AG10803 (cell line): ENCODE measurements around the gene FBXO21.
"Not testable (repeated sequence)": the region's sequence is repeated elsewhere in the genome, so short reads cannot be mapped to it uniquely, and the experiment has no call there.

Source experiments
- DNase-seq: peaks from one replicate; pipeline ENCODE4 v3.0.0; 2010; ENCODE audit warnings: low read depth
- H3K4me3 ChIP-seq: 2 replicates; pipeline ENCODE4 v1.5.1; 2011; ENCODE audit warnings: mild to moderate bottlenecking, low read length, control low read depth
- TF ChIP-seq, protein P1 (sequence below): conservative IDR thresholded peaks from 2 replicates; pipeline ENCODE4 v1.5.1; 2011; ENCODE audit warnings: mild to moderate bottlenecking, low read length, control low read depth, inconsistent platforms

The FBXO21 gene

DNA sequence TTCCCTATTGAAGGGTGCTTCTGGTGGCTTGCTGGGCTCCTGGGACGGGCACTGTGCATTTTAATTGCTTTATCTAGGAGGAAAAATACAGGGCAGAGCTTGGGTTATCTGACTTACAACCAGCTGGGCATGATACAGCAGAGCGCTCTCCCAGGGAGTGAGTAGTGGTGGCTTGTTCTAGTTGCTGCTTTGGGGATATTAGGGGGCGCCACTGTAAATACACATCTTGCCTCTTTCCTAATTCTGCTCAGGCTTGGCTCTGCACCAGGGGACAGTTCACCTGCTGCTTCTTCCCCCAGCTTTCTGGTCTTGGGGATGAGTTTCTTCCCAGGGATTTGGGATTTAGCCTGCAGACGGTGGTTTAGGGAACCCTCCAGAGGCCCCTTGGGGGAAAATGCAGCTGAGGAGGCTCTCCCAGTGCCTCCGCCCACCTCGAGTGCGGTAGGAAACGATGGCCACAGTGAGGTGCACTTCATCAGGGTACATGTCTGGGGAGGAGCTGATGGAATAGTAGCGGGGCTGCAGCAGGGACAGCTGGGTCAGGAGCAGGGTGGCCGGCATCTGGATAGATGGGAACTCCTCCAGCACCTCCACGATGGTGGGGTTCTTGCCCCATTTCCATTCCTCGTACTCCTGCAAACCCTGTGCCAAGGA is 36.9 kb upstream of the FBXO21 start:
- H3K4me3 ChIP-seq = no peak overlapping the region
- TF ChIP-seq, protein P1, sequence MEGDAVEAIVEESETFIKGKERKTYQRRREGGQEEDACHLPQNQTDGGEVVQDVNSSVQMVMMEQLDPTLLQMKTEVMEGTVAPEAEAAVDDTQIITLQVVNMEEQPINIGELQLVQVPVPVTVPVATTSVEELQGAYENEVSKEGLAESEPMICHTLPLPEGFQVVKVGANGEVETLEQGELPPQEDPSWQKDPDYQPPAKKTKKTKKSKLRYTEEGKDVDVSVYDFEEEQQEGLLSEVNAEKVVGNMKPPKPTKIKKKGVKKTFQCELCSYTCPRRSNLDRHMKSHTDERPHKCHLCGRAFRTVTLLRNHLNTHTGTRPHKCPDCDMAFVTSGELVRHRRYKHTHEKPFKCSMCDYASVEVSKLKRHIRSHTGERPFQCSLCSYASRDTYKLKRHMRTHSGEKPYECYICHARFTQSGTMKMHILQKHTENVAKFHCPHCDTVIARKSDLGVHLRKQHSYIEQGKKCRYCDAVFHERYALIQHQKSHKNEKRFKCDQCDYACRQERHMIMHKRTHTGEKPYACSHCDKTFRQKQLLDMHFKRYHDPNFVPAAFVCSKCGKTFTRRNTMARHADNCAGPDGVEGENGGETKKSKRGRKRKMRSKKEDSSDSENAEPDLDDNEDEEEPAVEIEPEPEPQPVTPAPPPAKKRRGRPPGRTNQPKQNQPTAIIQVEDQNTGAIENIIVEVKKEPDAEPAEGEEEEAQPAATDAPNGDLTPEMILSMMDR = no peak
- no peak for DNase-seq

GRCh38 chr12:117226505-117226904 is 36.2 kb upstream of the FBXO21 start:
- DNase-seq = no peak
- TF ChIP-seq, protein P1 = no peak
- no peak overlapping the region for H3K4me3 ChIP-seq

- TF ChIP-seq, protein P1 = no peak
- no peak overlapping the region for H3K4me3 ChIP-seq
- no peak for DNase-seq
Measured at GRCh38 chr12:117225179-117225578, 34.9 kb upstream of the FBXO21 start.

- not testable (repeated sequence) for H3K4me3 ChIP-seq, DNase-seq
Measured at GRCh38 chr12:117220947-117221346, 30.7 kb upstream of the FBXO21 start.

DNA sequence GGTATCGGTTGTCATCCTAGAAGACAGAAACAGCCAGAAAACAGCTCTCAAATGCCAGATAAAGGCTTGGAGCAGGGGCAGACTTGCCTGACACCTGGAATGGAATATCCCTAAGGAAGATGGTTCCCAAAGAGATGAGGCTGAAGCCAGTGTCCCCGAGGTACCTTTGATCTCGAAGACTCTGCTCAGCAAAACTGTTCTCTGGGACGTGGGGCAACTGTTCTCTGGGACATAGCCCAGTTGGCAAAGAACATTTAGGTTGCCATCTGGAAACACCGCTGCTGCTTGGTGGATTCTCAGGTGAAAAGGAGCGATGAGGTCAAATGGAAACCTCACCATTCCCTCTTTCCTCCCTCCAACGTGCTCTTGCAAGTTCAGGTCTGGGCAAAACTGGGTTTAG is 27.9 kb upstream of the FBXO21 start:
- TF ChIP-seq, protein P1 = no peak
- no peak for DNase-seq
- no peak overlapping the region for H3K4me3 ChIP-seq

DNA sequence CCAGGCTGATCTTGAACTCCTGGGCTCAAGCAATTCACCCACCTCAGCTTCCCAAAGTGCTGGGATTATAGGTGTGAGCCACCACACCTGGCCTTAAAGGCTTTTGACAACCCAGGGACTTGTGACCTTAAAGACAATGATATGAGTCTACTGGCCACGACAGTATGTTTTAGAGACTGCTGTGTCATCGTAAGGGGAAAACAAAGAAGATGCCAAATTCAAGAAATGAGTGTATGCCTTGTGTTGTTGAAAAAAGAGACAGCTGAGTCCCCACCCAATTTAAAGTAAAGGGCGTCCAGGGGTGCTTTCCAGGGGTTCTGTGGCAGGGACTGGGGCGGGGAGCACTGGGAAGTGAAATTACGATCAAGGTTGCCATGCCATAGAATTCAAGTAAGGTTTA is 26.4 kb upstream of the FBXO21 start:
- no peak overlapping the region for H3K4me3 ChIP-seq
- TF ChIP-seq, protein P1 = no peak
- no peak for DNase-seq

GRCh38 chr12:117214797-117215196 is 24.5 kb upstream of the FBXO21 start:
- no peak for DNase-seq

More at GRCh38 chr12:117214797-117215196, 24.5 kb upstream of the FBXO21 start:
- H3K4me3 ChIP-seq = no peak overlapping the region
- TF ChIP-seq, protein P1 = no peak
